K562 (cell line): ENCODE measurements around the gene DTX1. TPM values are rescaled to one million over a fixed set of nuclear protein-coding genes. Genes with fewer than 3 reads are reported as not detected.

Experiments
- ATAC-seq: fragments of 200-7000 bp; cut with Tn5 transposase; 3 replicates; pipeline ENCODE4 v1.9.1; 2020; ENCODE audit warnings: moderate library complexity
- BruUV-seq: library from RNA; stranded (reverse); fragments of 400-500 nt; replicated peaks from 2 replicates; lab custom pipeline; 2021; lab: Mats Ljungman, UMichigan
- CTCF ChIA-PET: fragments of 300-600 bp; formaldehyde crosslinking; extraction: SDS; loops from one replicate; lab custom pipeline; 2021; ENCODE audit warnings: low intra/inter-chr PET ratio; lab: Yijun Ruan, JAX
- POLR2A ChIA-PET: fragments of 300-600, 350-650 bp; sonication (Branson Sonifier 250); formaldehyde crosslinking; extraction: SDS; loops from one replicate; lab custom pipeline; 2021; ENCODE audit warnings: antibody characterized with exemption, inconsistent platforms; lab: Yijun Ruan, JAX
- DNase-seq, 4 experiments: peaks; one replicate each; pipeline versions ENCODE4 v3.0.0 to v3.0.0-alpha.2; 2011 to 2018; ENCODE audit warnings: low spot score in 3 of 4, mixed read lengths in 3 of 4; ENCODE audit errors: extremely low read depth in 1 of 4
- FAIRE-seq: peaks from 2 replicates; lab custom pipeline; 2011; peaks lifted over from hg19 to GRCh38; lab: Jason Lieb, UNC
- H2AFZ ChIP-seq: 2 replicates; pipeline ENCODE4 v1.6.0; 2011; ENCODE audit warnings: low read depth, low read length, control low read depth, inconsistent platforms
- H3K27ac ChIP-seq: fragments of 200-600 bp; 3 replicates; pipeline ENCODE4 v1.8.0; 2011; ENCODE audit warnings: low read depth, mild to moderate bottlenecking, control low read depth, inconsistent platforms, low read length, moderate library complexity, mixed read lengths; ENCODE audit errors: extremely low read depth
- H3K27me3 ChIP-seq, 2 experiments: fragments of 300-600 bp in 1 of 2; 2 replicates in 1 of 2; 3 replicates in 1 of 2; pipeline versions ENCODE4 v1.6.0 to v1.8.0; 2011; ENCODE audit warnings: inconsistent platforms in 2 of 2, low read length in 2 of 2, mild to moderate bottlenecking in 1 of 2, mixed read lengths in 1 of 2, moderate library complexity in 1 of 2; ENCODE audit not compliant: control insufficient read depth in 2 of 2, insufficient read depth in 2 of 2
- H3K36me3 ChIP-seq: fragments of 300-600 bp; 3 replicates; pipeline ENCODE4 v1.8.0; 2011; ENCODE audit warnings: mild to moderate bottlenecking, low read length, inconsistent platforms; ENCODE audit not compliant: control insufficient read depth, insufficient read depth
- H3K4me1 ChIP-seq, 2 experiments: fragments of 200-600 bp in 1 of 2; replicated peaks in 1 of 2; 2 replicates in 1 of 2; 3 replicates in 1 of 2; pipeline versions ENCODE4 v1.5.1 to v1.8.0; 2011; ENCODE audit warnings: inconsistent platforms in 2 of 2, low read length in 2 of 2, mild to moderate bottlenecking in 1 of 2, mixed read lengths in 1 of 2, moderate library complexity in 1 of 2; ENCODE audit not compliant: control insufficient read depth in 2 of 2, insufficient read depth in 2 of 2
- H3K4me2 ChIP-seq: 2 replicates; pipeline ENCODE4 v1.6.1; 2011; ENCODE audit warnings: low read length, control low read depth, inconsistent platforms, mixed read lengths; ENCODE audit not compliant: insufficient read depth
- H3K4me3 ChIP-seq: fragments of 200-600 bp; sonication (generic), shearing (Covaris generic); 2 replicates; pipeline ENCODE4 v1.5.1; 2016; ENCODE audit warnings: control low read depth, inconsistent platforms
- H3K79me2 ChIP-seq: fragments of 200-600 bp; 3 replicates; pipeline ENCODE4 v1.8.0; 2011; ENCODE audit warnings: low read length, inconsistent platforms; ENCODE audit not compliant: control insufficient read depth, insufficient read depth
- H3K9ac ChIP-seq, 2 experiments: 2 replicates each; pipeline versions ENCODE4 v1.6.0 to v1.6.1; 2011; ENCODE audit warnings: low read depth in 2 of 2, low read length in 2 of 2, control low read depth in 1 of 2, inconsistent platforms in 1 of 2, mild to moderate bottlenecking in 1 of 2, mixed read lengths in 1 of 2; ENCODE audit not compliant: insufficient read depth in 1 of 2
- H3K9me1 ChIP-seq: one replicate; pipeline ENCODE4 v1.6.0; 2011; ENCODE audit warnings: inconsistent platforms, mild to moderate bottlenecking, low read length, moderate library complexity; ENCODE audit not compliant: control insufficient read depth, insufficient read depth
- H3K9me3 ChIP-seq: replicated peaks from 2 replicates; pipeline ENCODE4 v1.5.1; 2011; ENCODE audit warnings: low read depth, low read length, inconsistent platforms; ENCODE audit not compliant: control insufficient read depth, insufficient read depth
- H4K20me1 ChIP-seq: replicated peaks from 2 replicates; pipeline ENCODE4 v1.6.1; 2011; ENCODE audit warnings: low read length, inconsistent platforms, mixed read lengths; ENCODE audit not compliant: control insufficient read depth, insufficient read depth
- CEBPB ChIP-seq: fragments of 450-650 bp; IDR thresholded peaks from 2 replicates; pipeline ENCODE4 v1.6.1; 2016; ENCODE audit warnings: missing genetic modification characterization, missing compliant biosample characterization
- CEBPG ChIP-seq, 3 experiments: fragments of 200-800 bp in 1 of 3; sonication (Bioruptor generic) in 1 of 3; sonication (generic) in 1 of 3; formaldehyde crosslinking in 1 of 3; IDR thresholded peaks in 2 of 3; conservative IDR thresholded peaks in 1 of 3; 2 replicates each; pipeline versions ENCODE4 v1.6.1 to v1.8.0; 2016 to 2022; ENCODE audit warnings: missing compliant biosample characterization in 2 of 3, missing genetic modification characterization in 2 of 3, mild to moderate bottlenecking in 1 of 3, missing genetic modification reagents in 1 of 3
- NFXL1 ChIP-seq: fragments of 450-650 bp; formaldehyde crosslinking; IDR thresholded peaks from 2 replicates; pipeline ENCODE4 v1.4.0; 2021; ENCODE audit warnings: mild to moderate bottlenecking
- WGBS: fragments of 100-300 bp; shearing (Covaris generic); methylation state at CpG from one replicate; pipeline ENCODE4 v1.1.6; 2016; ENCODE audit warnings: low coverage, mixed read lengths; ENCODE audit not compliant: insufficient coverage; ENCODE audit errors: missing lambda C conversion rate; 5-methylcytosine and 5-hydroxymethylcytosine counted together
- in situ Hi-C: fragments of 300-500 bp; cut with MboI; formaldehyde crosslinking; loops from 4 replicates; pipeline ENCODE4 v1.15.0; 2018; ENCODE audit warnings: inconsistent platforms, mixed read lengths
- intact Hi-C: fragments of 100-400 bp; cut with micrococcal nuclease; formaldehyde crosslinking; loops from 2 replicates; pipeline ENCODE4 v1.14.2; 2022
- polyA plus RNA-seq, 8 experiments: library from polyadenylated mRNA; depleted of rRNA in 4 of 8; stranded (reverse) in 5 of 8; unstranded in 3 of 8; fragments of >200 nt; fragmentation: Nextera tagmentation in 2 of 8; fragmentation: Illumina TruSeq in 1 of 8; extraction: Ambion mirVana in 2 of 8; extraction: Trizol in 1 of 8; gene quantifications; 2 replicates each; pipeline versions ENCODE4 v1.2.1 to v1.2.3, GENCODE V29; 2011 to 2014; ENCODE audit warnings: inconsistent platforms in 1 of 8, missing spikeins in 1 of 8
- total RNA-seq, 7 experiments: library from RNA; depleted of rRNA in 6 of 7; stranded (reverse); fragments of >200 nt in 6 of 7; fragmentation: Illumina TruSeq in 2 of 7; extraction: Trizol in 2 of 7; gene quantifications; 2 replicates each; pipeline versions ENCODE4 v1.2.1 to v1.2.3, GENCODE V29; 2011 to 2021; ENCODE audit warnings: low replicate concordance in 1 of 7

The DTX1 gene
- total and polyA plus RNA-seq, 9 of the 15 experiments (the other 6 are each of a cell fraction or from before 2014, with no cell fraction given): not detected

GRCh38 chr12:113136990-113137511 lies 80.5 kb downstream of the DTX1 start:
- in situ Hi-C loops: no loop called here
- no peak for FAIRE-seq
- Histone ChIP-seq H3K27ac (no peak overlapping the region), H3K36me3 (no peaks in the 10 kb centered on the region), H3K79me2 (no peaks in the 10 kb centered on the region), H3K9me3 (no peaks in the 10 kb centered on the region), H3K9me1 (no peaks in the 10 kb centered on the region), H3K27me3 (no peaks in the 10 kb centered on the region), H3K4me1 (peaks cover 8 to 22% of the 10 kb centered on the region in 2 experiments), H3K9ac (no peak overlapping the region), H3K4me3 (no peak overlapping the region), H3K4me2 (no peak overlapping the region), H2AFZ (no peak overlapping the region), H4K20me1 (peaks cover 10% of the 10 kb centered on the region)
- no peak for ATAC-seq
- intact Hi-C loops: no loop called here
- BruUV-seq: no TSS peak
- ChIA-PET POLR2A (interaction anchor here (0.7 to 1.0 kb wide), 2 partner anchors 48 to 513 kb away, joined by 3 read pairs; partner anchors contain the start of gene DDX54), CTCF (no interaction called here)
- 3% methylated on average over 6 of the region's 6 CpGs for WGBS
- no peak for DNase-seq
- TF ChIP-seq CEBPG (CRISPR knock-in tag; IDR thresholded peaks at IDR 0.05) (no peak), CEBPG (tag; conservative IDR thresholded peaks at IDR 0.05 in 1 of 2, IDR thresholded peaks at IDR 0.05 in 1 of 2) (0 out of 4 replicates have a peak, but pooled peaks of 1 of the 2 experiments have one; percentile 21), CEBPB (tag) (peak; percentile 46; the same call in 1 of the 2 replicates), NFXL1 (no peak)
